HG03354 (cell line): ENCODE results near the gene MPIG6B.

Experiments
- ATAC-seq: cut with Tn5 transposase; IDR thresholded peaks from one replicate; pipeline ENCODE4 v1.9.1; 2021; ENCODE audit warnings: mild to moderate bottlenecking; ENCODE audit not compliant: unreplicated experiment, poor library complexity, severe bottlenecking

MPIG6B gene

DNA sequence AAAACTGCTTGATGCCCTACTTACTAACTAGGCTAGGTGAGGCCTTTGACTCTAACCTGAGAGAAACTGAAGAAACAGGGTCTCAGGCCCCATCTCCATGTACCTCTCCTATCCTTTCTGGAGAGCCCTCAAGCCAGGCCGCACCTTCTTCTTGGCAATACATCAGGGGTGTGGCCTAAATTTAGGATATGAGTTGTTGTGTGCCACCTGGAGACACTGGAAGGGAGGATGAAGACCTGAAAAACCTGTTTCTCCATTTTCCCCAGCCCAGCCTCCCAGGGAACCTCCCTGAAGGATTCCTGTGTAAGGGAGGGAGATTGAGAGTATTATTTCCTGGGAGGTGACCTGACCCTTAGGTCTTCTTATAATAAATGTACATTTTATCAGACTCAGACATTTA is 4.9 kb upstream of the MPIG6B start:
- ATAC-seq: no peak

- ATAC-seq: no peak
Measured at GRCh38 chr6:31719001-31719400, 4.2 kb upstream of the MPIG6B start.

- ATAC-seq: no peak
Measured at GRCh38 chr6:31720196-31720770, 2.9 kb upstream of the MPIG6B start.

GRCh38 chr6:31721351-31722020 is 1.7 kb upstream of the MPIG6B start, which contains the start of gene LY6G6C:
Gene LY6G6C (minus strand): TSS chr6:31721746. CDS start chr6:31721679, 67 bp downstream.
- no peak for ATAC-seq

DNA sequence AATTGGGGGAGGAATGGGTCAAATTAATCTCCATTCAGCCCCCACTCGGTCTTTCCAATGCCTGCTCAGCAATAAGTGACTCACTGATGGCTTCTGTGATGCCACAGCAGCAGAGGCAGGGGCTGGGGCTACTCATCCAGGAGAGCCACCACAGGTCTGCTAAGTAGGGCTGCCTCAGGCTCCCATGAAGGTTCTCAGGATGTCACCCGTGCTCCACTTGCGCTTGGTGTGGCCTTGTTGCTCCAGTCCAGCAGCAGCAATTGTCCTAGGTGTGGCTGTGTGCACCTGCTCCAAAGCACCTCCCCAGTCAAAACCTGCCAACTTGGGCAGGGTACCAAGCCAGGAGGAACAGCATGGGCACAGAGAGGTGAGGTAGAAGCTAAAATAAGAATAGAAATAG is 1.0 kb upstream of the MPIG6B start:
- no peak for ATAC-seq

DNA sequence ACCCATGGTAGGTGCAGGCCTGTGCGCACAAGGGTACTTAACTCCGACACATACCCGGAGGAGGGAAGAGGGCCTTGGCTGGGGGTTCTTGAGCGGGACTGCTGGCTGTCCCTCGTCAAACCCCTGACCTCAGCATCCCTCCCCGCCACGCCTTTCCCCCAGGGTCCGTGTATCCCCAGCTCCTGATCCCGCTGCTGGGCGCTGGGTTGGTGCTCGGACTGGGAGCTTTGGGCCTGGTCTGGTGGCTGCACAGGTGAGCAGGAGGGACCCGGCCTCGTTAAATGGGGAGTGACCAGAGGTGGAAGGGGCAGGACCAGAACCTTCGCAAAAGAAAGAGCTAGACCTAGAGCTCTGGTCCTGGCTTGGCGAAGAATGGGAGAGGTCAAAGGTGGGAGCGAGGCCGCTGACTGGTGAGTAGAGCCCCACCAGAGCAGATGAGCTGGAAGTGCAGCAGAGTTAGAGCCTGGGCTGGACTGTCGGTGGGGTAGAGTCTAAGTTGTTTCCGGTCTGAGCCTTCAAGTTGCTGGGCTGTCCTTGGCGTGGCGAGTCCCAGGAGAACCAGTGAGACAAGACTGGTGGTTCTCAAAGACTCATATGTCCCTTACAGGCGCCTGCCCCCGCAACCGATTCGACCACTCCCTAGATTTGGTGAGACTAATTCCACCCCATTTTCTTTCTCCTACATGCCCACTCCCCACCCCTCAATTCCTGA is 963 bp downstream of the MPIG6B start:
- no peak for ATAC-seq

DNA sequence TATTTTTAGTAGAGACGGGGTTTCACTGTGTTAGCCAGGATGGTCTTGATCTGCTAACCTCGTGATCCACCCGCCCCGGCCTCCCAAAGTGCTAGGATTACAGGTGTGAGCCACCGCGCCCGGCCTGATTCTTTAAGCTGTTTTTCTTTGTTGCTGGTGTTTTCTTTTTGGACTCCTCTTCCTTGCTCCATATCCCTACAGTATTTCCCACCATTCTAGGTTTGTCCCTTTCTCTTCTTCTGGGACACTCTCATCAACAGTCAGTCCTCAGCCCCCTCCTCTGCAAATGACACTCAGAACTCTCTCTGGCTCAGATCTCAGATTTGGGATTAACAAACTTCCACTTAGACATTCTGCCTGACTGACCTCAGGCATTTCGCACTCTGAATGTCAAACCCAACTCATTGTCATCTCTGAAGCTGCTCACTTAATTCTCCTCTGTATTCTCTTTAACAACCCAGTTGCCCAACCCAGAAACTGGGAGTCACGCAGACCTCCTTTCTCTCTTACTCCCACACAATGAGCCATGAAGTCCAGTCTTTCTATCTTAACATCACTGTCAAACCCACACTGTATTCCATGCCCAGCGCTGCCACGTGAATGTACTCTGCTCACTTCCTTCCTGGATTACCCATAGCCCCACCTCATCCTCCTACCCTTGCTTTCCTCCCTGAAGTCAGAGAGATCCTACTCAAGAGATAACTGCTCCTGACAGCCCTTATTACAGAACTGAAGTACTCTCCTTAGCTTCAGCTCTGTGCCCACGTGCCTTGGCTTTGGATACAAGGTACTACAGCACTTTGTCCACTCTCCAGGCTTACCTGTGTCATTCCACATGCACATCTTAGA is 2.6 kb downstream of the MPIG6B start:
- ATAC-seq: no peak

- ATAC-seq: peak; percentile 67
Measured at GRCh38 chr6:31727034-31727716, 4.0 kb downstream of the MPIG6B start.

DNA sequence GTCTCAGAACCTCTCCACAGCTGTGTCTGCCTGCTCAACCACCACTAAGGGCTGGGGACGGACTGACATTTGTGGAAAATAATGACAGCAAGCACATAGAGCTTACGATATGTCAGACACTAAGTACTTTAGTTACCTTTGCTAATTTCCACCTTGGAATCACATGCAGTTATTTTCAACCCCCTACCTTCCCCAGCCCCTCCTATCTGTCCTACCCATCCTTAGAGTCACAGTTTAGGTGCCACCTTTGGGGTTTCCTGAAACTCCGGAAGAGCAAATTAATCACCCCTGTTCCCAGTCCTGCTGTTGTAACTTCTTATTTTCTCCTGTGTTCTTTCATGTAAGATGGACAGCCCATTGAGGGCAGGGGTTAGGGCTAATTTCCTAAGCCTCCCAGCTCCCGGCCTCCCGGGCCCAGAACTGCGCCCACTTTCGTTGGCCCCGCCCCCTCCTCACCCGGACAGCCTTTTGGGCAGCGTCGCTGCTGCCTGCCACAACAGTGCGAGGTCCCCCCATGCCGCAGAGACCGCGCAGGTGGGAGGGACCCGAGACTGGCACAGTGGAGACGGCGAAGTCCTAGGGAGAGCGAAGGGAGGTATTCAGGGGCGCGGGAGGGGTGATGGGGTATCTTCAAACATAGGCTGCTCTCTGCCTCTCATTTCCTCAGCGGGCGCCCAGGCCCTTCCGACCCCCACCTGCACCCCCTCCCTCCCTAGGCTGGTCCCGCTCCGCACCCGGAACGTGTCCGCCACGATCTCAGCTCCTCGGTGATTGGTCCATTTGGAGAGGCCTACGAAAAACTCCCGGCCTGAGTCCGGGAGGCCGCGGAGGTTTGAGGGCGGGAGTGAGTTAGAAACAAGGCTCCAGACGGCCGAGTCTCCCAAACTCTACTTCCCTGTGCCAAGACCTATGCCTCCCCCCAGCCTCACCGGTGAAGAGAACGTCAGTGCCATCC is 4.8 kb downstream of the MPIG6B start:
- no peak for ATAC-seq

- ATAC-seq: no peak
Measured at GRCh38 chr6:31728767-31729514, 5.8 kb downstream of the MPIG6B start, which contains the start of gene DDAH2. Gene DDAH2 (minus strand): TSS chr6:31729299. CDS start chr6:31729161, 138 bp downstream.

GRCh38 chr6:31729515-31729978 is 6.4 kb downstream of the MPIG6B start:
- ATAC-seq: peak; percentile 51

DNA sequence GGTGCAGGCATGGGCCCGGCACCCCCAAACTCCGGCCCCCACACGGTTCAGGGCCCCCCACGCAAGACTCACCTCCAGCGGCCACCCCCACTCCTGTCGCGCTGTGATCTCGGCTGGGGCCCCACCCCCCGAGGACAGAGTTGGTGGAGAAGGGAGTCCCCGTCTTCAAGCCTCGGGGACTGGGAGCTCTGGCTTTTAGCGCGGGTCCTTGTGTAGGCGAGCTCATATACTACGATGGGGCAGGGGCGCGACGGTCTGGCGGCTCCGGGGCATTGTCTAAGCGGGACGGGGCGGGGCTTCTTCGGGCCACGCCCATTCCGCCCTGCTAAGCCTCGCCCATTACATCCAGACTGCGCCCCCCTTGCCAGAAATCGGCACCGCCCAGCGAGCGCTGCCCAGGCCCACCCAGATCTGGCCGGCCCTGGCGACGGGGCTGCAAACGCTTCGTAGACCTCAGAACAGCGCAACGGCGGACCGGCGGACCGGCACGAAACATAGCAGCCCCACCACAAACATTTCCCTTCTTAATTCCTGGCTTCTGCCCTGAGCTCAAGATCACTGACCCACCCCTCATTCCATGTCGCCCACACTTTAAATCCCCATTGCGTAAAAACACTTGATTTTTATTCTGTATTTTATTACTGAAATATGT is 6.9 kb downstream of the MPIG6B start:
- peak; percentile 33 for ATAC-seq

DNA sequence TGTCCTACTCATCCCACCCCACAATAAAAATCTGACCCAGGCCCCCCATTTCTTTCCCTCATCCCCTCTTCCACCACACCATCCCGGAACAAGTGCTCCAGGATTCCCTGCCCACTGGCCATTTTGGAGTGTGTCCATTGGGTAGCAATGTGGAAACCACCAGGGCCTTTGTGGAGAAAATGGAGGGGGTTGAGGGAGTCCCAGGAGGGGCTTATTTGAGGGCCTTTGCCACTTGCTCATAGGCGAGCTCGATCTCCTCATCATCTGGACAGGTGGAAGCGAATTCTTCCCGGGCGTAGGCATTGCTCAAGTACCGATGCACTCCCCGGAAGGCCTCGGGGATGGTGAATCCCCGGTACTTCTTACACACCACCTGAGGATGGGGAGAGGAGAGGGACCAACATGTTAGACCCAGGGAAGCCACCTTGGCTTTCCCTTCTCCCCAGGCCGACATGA is 7.5 kb downstream of the MPIG6B start:
- ATAC-seq: no peak

DNA sequence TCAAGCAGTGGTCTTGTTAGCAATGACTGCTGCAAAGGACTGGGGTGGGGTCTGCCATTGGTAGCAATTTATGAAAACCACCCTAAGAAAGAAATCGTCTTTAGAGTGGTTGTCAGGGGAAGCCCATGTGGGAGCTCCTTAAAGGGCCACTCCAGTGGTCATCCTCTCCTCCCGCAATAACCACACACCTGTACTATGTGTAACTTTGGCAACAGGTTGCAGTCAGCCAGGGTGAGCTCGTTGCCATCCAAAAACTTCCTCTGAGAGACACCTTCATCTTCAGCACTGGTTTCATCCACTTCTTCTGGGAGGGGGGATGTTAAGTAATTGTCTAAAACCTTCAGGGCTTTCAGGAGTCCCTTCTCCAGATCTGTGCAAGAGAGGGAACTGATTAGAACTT is 8.9 kb downstream of the MPIG6B start:
- no peak for ATAC-seq

DNA sequence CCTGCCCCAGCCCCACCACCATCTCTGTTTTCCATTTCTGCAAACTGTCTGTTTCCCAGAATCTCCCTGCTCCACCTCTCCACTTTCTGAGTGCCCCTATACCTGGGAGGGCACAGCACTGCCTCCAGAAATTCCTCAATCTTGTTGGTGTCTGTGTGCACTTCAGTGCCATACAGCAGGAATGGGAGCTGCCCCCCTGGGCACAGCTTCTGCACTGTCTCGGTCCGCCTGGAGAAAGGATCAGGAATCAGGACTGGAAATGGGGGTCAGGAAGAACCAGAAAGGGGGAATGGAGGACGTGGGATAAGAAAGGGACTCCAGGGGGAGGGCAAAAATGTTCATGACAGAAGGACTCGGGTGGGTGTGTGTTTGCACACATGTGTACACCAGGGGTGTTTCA is 10.6 kb downstream of the MPIG6B start:
- ATAC-seq: no peak

DNA sequence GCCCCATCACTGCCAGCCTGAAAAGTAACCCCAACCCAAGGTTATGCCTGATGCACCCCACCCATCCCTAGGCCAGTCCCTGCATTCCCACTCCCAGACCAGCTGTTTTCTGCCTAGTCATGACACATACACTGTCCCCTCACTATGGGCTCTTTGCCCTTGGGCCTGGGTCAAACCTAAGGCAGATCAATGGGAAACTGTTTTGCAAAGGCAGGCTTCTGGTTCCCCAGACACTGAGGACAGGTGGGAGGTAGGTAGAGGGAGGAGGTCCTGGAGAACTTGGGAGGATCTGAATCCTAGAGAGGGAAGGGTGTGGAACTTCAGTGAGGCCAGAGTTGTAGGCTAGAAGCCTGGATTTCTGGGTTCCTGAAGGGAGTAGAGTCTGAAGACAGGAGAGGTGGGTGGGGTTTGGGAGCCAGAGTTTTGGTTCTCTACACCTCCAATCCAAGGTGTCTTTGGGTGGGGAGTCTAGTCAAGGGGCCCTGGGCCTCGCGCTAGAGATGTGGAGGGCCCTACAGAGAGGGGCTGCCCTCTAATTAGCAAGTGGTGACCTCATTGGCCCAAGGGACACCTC is 11.2 kb downstream of the MPIG6B start:
- ATAC-seq: no peak
